Measurements from ENCODE around the gene RBM22. TPM values are rescaled to one million over a fixed set of nuclear protein-coding genes. Genes with fewer than 3 reads are reported as not detected.

The RBM22 gene
- total RNA-seq, 4 donors from 2014 or later, result 22.5 to 31.0 (median 26.2) TPM

GRCh38 chr5:150661086-150661485, 39.8 kb downstream of the RBM22 start, which contains the start of gene MYOZ3:
Gene MYOZ3 (plus strand): TSS chr5:150661251. CDS start chr5:150662942, 1,691 bp downstream.
- ATAC-seq (peak; percentile 53 to 71), DNase-seq (peak; percentile 80 to 92)
- in situ Hi-C loops (cut with MboI; ENCODE audit: low sequenced_read_pairs in 4 of 4), result loop anchor here in 1 of 4 donors (10.0 kb wide), 1 partner anchor 96 kb away; no protein-coding TSS in a partner anchor
- H3K27me3 ChIP-seq, result no peaks in the 10 kb centered on the region
- intact Hi-C loops (cut with DNase I; ENCODE audit: low total_unique reads), result no loop called here
- peaks cover 76 to 92% of the 10 kb centered on the region in 2 donors for H3K4me1 ChIP-seq
- no peaks in the 10 kb centered on the region for H3K9me3 ChIP-seq
- TF ChIP-seq POLR2A (IDR thresholded peaks at IDR 0.05) (peak; percentile 80 to 86), CTCF (IDR thresholded peaks at IDR 0.05 in 4 of 5, conservative IDR thresholded peaks at IDR 0.05 in 1 of 5) (no peak)
- no peaks in the 10 kb centered on the region for H3K36me3 ChIP-seq
- peak within 1 kb of the TSS; percentile 38 to 50 (median 42) for H3K4me3 ChIP-seq
- H3K27ac ChIP-seq, result peak within 1 kb of the TSS; percentile 91 to 99 (median 98)

GRCh38 chr5:150660108-150660831, 40.6 kb downstream of the RBM22 start:
- DNase-seq (peak; percentile 61 to 66), ATAC-seq (peak; percentile 47 to 66)
- H3K36me3 ChIP-seq, result no peaks in the 10 kb centered on the region
- TF ChIP-seq CTCF (IDR thresholded peaks at IDR 0.05 in 4 of 5, conservative IDR thresholded peaks at IDR 0.05 in 1 of 5) (no peak), POLR2A (IDR thresholded peaks at IDR 0.05) (no peak)
- peaks cover 72 to 89% of the 10 kb centered on the region in 2 donors for H3K4me1 ChIP-seq
- no peaks in the 10 kb centered on the region for H3K9me3 ChIP-seq
- H3K27ac ChIP-seq, result peak overlapping the region; percentile 91 to 99 (median 98)
- intact Hi-C loops (cut with DNase I; ENCODE audit: low total_unique reads) (no loop called here), in situ Hi-C loops (cut with MboI; ENCODE audit: low sequenced_read_pairs in 4 of 4) (loop anchor here in 1 of 4 donors (10.0 kb wide), 1 partner anchor 95 kb away; no protein-coding TSS in a partner anchor)
- peak overlapping the region in 3 of 4 donors; percentile 38 to 50 (median 43) for H3K4me3 ChIP-seq
- H3K27me3 ChIP-seq, result no peaks in the 10 kb centered on the region

- ATAC-seq (no peak), DNase-seq (peak in 1 of 2 donors; percentile 77)
- no peak for TF ChIP-seq POLR2A (IDR thresholded peaks at IDR 0.05)
- H3K9me3 ChIP-seq, result no peaks in the 10 kb centered on the region
- H3K4me1 ChIP-seq, result peaks cover 70 to 83% of the 10 kb centered on the region in 2 donors
- intact Hi-C loops (cut with DNase I; ENCODE audit: low total_unique reads), result loop anchor here (5.0 to 10.0 kb wide), 3 partner anchors 43 to 365 kb away; partner anchors contain the start of genes GPX3 and RBM22
- no peaks in the 10 kb centered on the region for H3K36me3 ChIP-seq
- no peak overlapping the region for H3K4me3 ChIP-seq
- in situ Hi-C loops (cut with MboI; ENCODE audit: low sequenced_read_pairs in 4 of 4), result loop anchor here in 3 of 4 donors (10.0 kb wide), 2 partner anchors 65 to 95 kb away; no protein-coding TSS in a partner anchor
- H3K27ac ChIP-seq, result peak overlapping the region; percentile 91 to 99 (median 98)
- no peaks in the 10 kb centered on the region for H3K27me3 ChIP-seq
Observed at GRCh38 chr5:150659360-150660107, 41.3 kb downstream of the RBM22 start.

GRCh38 chr5:150658699-150659265, 42.1 kb downstream of the RBM22 start:
- H3K9me3 ChIP-seq, result no peaks in the 10 kb centered on the region
- H3K36me3 ChIP-seq, result no peaks in the 10 kb centered on the region
- TF ChIP-seq POLR2A (IDR thresholded peaks at IDR 0.05), result no peak
- TF ChIP-seq CTCF (IDR thresholded peaks at IDR 0.05 in 4 of 5, conservative IDR thresholded peaks at IDR 0.05 in 1 of 5), result no peak
- DNase-seq (no peak), ATAC-seq (no peak)
- H3K4me1 ChIP-seq, result peaks cover 66 to 75% of the 10 kb centered on the region in 2 donors
- H3K27ac ChIP-seq, result peak overlapping the region; percentile 91 to 99 (median 98)
- in situ Hi-C loops (cut with MboI; ENCODE audit: low sequenced_read_pairs in 4 of 4) (loop anchor here in 3 of 4 donors (10.0 kb wide), 2 partner anchors 64 to 94 kb away; no protein-coding TSS in a partner anchor), intact Hi-C loops (cut with DNase I; ENCODE audit: low total_unique reads) (loop anchor here (5.0 to 10.0 kb wide), 3 partner anchors 44 to 366 kb away; partner anchors contain the start of genes GPX3 and RBM22)
- no peak overlapping the region for H3K4me3 ChIP-seq
- no peaks in the 10 kb centered on the region for H3K27me3 ChIP-seq

Data from gastrocnemius medialis (tissue), 4 donors.